ENCODE data around the gene PDE4B.

GRCh38 chr1:66206563-66207144, 414.0 kb downstream of the PDE4B start:
- TF ChIP-seq CTCF (optimal IDR thresholded peaks at IDR 0.05 in 1 of 3, IDR thresholded peaks at IDR 0.05 in 1 of 3, conservative IDR thresholded peaks at IDR 0.05 in 1 of 3; ENCODE audit: extremely low read depth in 1 of 3, insufficient read depth in 2 of 3, low read length in 3 of 3) = no peak
- TF ChIP-seq EZH2 (IDR thresholded peaks at IDR 0.05; ENCODE audit: low read length) = no peak

All from keratinocyte (primary cell).